Epithelial cell of prostate (primary cell): ENCODE results near the gene EBF3.

Source experiments
- DNase-seq: peaks from one replicate; pipeline ENCODE4 v3.0.0-alpha.2; 2011; ENCODE audit warnings: low read depth, low spot score
- H3K27ac ChIP-seq: fragments of 450-650 bp; 2 replicates; pipeline ENCODE4 v1.5.1; 2017; ENCODE audit warnings: mild to moderate bottlenecking

The EBF3 gene

GRCh38 chr10:129786216-129786615, 177.9 kb downstream of the EBF3 start:
- no peak overlapping the region for H3K27ac ChIP-seq
- no peak for DNase-seq

GRCh38 chr10:129785536-129785981, 178.5 kb downstream of the EBF3 start:
- DNase-seq: no peak
- H3K27ac ChIP-seq: no peak overlapping the region
